Measurements from ENCODE around the gene GPR42. TPM values are rescaled to one million over a fixed set of nuclear protein-coding genes. Genes with fewer than 3 reads are reported as not detected.

Gene GPR42
- total RNA-seq, 1 donor from 2014 or later = not detected

DNA sequence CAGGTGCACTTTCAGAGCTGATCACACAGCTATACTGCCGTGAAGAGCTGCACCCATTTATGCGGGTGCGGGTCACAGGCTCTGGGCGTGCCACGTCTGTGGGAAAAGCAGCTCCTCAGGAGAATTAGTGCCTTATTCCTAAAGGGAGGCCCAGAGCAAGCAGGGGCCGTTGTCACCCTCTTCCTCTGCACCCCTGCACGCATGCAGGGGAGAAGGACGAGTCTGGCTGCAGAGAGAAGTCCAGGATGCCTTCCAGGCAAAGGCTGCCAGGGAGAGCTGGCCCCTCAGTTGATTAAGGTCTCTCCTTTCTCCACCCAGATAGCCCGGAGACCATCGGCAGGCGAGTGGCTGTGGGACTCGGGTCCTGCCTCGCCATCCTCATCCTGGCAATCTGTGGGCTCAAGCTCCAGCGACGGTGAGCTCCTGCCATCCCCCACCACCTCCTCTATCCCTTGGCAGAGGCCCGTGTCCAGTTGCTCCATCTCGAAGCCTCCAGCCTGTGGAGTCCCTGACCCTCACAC, 26.3 kb upstream of the GPR42 start:
- intact Hi-C loops (cut with DNase I) = no loop called here
- ATAC-seq (ENCODE audit: poor library complexity) = no peak
- peak; percentile 25 for DNase-seq

DNA sequence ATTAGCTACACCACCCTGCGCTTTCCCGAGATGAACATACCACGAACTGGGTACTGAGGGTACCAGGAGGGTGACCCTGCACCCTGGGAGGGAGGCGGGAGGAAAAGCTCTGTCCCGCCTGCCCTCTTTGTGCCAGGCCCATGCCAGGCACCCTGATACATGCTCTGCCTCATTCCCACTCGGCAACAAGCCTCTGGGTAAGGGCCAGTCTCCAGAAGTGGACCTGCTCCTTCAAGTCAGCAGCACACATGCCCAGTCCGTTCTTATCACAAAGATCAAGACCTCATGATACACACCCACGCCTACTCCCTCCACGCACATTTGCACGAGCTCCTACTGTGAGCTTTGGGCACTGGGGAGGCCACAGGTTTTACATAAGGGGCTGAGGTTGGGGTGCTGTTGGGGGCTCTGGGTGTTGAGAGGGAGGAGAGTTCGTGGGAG, 25.2 kb upstream of the GPR42 start:
- peak; percentile 17 for DNase-seq
- intact Hi-C loops (cut with DNase I) = no loop called here
- no peak for ATAC-seq (ENCODE audit: poor library complexity)

GRCh38 chr19:35346193-35347052, 24.4 kb upstream of the GPR42 start:
- ATAC-seq (ENCODE audit: poor library complexity) (peak; percentile 15), DNase-seq (peak; percentile 43)
- intact Hi-C loops (cut with DNase I) = no loop called here

GRCh38 chr19:35347171-35347929, 23.5 kb upstream of the GPR42 start, which contains the start of gene FFAR1:
TSS of gene FFAR1 (plus strand) at chr19:35347902. CDS start at chr19:35351552, 3,650 bp downstream.
- DNase-seq (peak; percentile 35), ATAC-seq (ENCODE audit: poor library complexity) (no peak)
- intact Hi-C loops (cut with DNase I) = no loop called here

- DNase-seq (no peak), ATAC-seq (ENCODE audit: poor library complexity) (no peak)
- intact Hi-C loops (cut with DNase I) = no loop called here
Observed at GRCh38 chr19:35347930-35348298, 23.0 kb upstream of the GPR42 start.

GRCh38 chr19:35348911-35349611, 21.8 kb upstream of the GPR42 start:
- DNase-seq = no peak
- intact Hi-C loops (cut with DNase I) = no loop called here
- no peak for ATAC-seq (ENCODE audit: poor library complexity)

DNA sequence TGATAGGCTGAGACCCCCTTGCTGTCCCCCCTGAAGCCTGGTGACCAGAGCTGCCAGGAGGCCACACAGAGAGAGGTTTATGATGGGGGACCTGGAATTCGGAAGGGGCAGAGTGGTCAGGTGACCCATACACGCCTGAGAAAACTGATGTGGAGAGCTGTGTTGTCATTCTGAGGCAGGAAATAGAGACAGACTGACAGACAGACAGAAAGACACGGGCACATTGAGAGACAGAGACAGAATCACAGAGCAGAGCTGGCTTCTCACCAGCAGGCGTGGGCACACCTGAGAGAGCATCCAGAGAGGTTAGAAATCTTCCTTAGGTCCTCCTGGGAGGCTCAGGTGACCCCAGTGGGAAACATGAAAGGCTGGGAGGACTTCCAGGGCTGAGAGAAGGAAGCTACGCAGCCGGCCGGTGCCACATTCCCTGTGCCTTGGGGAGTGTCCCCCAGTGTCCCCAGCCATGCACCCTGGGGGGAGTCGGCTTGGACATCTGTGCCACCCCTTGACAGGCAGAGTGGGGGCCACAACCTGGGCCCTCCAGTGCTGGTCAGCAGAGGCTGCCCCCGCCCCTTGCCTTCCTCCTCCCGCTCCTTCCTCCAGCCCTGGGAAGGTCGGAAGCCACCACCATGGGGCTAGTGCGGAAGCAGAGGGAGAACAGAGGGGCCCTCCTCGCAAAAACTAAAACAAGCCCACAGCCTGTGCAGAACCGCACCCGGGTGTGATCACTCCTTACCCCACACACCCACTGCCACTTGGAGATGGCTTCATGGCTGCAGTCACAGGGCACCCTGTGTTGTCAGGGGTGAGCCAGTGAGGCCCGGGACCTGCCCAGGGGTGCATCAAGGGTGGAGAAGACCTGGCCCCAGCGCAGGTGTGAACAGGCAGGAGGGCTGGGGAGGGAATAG, 21.0 kb upstream of the GPR42 start:
- DNase-seq = no peak
- intact Hi-C loops (cut with DNase I) = loop anchor here (5.0 kb wide), 2 partner anchors 117 to 147 kb away; no protein-coding TSS in a partner anchor
- ATAC-seq (ENCODE audit: poor library complexity) = no peak

GRCh38 chr19:35350591-35350990, 20.3 kb upstream of the GPR42 start:
- ATAC-seq (ENCODE audit: poor library complexity) = no peak
- no peak for DNase-seq
- intact Hi-C loops (cut with DNase I) = loop anchor here (5.0 kb wide), 2 partner anchors 117 to 147 kb away; no protein-coding TSS in a partner anchor

- DNase-seq = no peak
- intact Hi-C loops (cut with DNase I) = loop anchor here (5.0 kb wide), 2 partner anchors 116 to 146 kb away; no protein-coding TSS in a partner anchor
- ATAC-seq (ENCODE audit: poor library complexity) = no peak
Observed at GRCh38 chr19:35351411-35352176, 19.3 kb upstream of the GPR42 start.

- DNase-seq (no peak), ATAC-seq (ENCODE audit: poor library complexity) (no peak)
- intact Hi-C loops (cut with DNase I) = loop anchor here (5.0 kb wide), 2 partner anchors 115 to 145 kb away; no protein-coding TSS in a partner anchor
Observed at GRCh38 chr19:35352177-35352447, 18.8 kb upstream of the GPR42 start.

GRCh38 chr19:35352448-35353304, 18.2 kb upstream of the GPR42 start:
- ATAC-seq (ENCODE audit: poor library complexity) (peak; percentile 81), DNase-seq (peak; percentile 59)
- intact Hi-C loops (cut with DNase I) = loop anchor here (5.0 kb wide), 2 partner anchors 115 to 145 kb away; no protein-coding TSS in a partner anchor

DNA sequence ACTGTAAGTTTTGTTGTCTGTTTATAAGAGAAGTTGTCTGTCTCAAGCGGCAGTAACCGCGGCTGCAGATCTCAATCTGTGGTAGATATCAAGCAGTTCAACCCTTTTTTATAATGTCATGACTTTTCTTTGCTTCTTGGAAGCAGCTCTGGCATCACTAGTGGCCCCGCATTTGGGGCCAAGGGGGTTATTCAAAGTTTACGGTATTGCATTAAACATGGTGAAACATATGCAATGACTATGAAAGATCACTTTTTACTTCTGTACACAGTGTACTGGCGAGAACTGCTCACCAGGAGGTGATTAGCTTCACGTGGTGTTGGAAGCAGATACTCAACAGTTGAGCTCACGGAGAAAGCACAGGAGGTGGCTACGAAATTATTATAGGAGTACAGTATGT, 17.2 kb upstream of the GPR42 start:
- ATAC-seq (ENCODE audit: poor library complexity) (no peak), DNase-seq (no peak)
- intact Hi-C loops (cut with DNase I) = loop anchor here (5.0 kb wide), 2 partner anchors 114 to 144 kb away; no protein-coding TSS in a partner anchor

- ATAC-seq (ENCODE audit: poor library complexity) = no peak
- intact Hi-C loops (cut with DNase I) = loop anchor here (5.0 kb wide), 2 partner anchors 112 to 142 kb away; no protein-coding TSS in a partner anchor
- DNase-seq = no peak
Observed at GRCh38 chr19:35354898-35355297, 16.0 kb upstream of the GPR42 start.

DNA sequence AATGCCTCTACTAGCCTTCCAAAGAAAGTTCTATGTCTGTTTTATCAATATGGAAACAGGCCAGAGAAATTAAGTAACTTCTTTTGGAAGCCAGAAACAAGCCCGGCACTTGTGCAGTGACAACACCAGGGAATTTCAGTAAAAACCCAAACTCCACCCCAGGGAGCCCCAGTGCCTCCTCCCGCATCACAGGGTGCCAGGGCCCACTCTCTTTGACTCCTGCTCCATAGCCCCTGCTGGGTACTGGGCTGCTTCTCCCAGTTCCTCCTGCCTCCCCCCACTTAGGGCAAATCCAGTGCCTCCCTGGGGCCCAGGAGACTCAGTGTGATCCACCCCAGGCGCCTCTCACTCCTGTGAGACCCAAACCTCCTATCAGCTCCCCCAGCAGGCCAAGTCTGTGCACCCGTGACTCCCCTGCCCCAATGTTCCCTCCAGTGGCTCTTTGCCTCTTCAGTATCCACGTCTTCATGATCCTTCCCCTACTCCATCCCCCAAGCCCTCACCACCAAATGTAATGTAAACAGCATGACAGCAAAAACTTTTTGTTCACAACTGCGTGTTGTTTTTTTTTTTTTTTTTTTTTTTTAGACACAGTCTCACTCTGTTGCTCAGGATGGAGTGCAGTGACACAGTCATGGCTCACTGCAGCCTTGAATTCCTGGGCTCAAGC, 14.9 kb upstream of the GPR42 start:
- intact Hi-C loops (cut with DNase I) = no loop called here
- peak; percentile 51 for ATAC-seq (ENCODE audit: poor library complexity)

DNA sequence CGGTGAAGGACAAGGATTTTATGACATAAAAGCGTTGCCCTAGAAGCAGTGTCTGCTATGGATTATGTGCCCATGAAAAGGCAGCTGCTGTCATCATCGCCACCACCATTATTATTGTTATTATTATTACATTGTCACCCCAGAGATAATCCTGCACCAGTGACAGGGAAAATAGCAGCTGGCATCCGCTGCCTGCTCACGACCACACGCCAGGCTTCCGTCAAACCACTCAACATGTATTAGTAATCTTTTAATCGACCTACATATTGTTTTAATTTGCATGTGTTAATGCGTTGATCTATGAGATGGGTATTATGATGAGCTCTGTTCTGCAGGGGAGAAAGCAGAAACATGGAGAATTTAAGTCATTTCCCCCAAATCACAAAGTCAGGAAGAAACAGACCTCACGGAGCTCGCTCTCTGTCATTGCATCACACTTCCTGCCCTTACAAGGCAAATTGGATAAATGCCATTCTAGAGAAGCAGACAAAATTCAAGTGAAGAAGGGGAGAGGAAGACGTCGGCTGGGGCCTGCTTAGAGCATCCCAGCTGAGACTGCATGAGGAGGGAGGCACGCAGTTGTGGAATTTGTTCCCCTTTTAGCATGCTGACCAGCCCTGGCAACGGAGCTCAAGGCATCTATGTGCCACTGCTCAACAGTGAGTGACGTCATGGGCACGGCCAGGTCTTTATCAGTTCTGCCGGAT, 12.8 kb upstream of the GPR42 start, which contains the start of gene FFAR3:
Gene FFAR3, plus strand, starts transcription at position 594 of the 707 bp plus-strand sequence. CDS start 431 bp downstream, outside the sequence.
- DNase-seq (peak; percentile 70), ATAC-seq (ENCODE audit: poor library complexity) (peak; percentile 47)
- intact Hi-C loops (cut with DNase I) = no loop called here

More for the DNA sequence above, 14.9 kb upstream of the GPR42 start:
- no peak for DNase-seq

All from Right ventricle myocardium superior (tissue), 1 donor.